ENCODE data around the gene OR2G2.

The OR2G2 gene, protein sequence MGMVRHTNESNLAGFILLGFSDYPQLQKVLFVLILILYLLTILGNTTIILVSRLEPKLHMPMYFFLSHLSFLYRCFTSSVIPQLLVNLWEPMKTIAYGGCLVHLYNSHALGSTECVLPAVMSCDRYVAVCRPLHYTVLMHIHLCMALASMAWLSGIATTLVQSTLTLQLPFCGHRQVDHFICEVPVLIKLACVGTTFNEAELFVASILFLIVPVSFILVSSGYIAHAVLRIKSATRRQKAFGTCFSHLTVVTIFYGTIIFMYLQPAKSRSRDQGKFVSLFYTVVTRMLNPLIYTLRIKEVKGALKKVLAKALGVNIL

DNA sequence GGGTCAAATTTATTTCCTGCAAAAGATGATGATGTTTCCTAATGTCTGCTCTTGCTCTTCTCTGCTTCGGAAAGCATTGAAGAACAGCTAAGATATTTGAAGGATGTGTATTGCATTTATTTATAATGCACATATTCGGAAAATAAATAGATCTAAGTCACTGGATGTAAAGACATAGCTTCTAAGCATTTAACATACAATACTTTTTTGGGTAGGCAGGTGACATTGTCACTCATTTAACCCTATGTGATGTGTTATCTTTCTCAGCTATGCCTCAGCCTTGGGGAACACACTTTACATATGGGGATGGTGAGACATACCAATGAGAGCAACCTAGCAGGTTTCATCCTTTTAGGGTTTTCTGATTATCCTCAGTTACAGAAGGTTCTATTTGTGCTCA, at the start of gene OR2G2:
Gene OR2G2 (plus strand): TSS at position 301 of the 400 bp plus-strand sequence. CDS start 0 bp downstream, at position 301.
- in situ Hi-C loops (cut with MboI; ENCODE audit: low sequenced_read_pairs), result no loop called here
- no peak for DNase-seq (ENCODE audit: low spot score in 2 of 2)
- H3K36me3 ChIP-seq (replicated peaks), result no peaks in the 10 kb centered on the region
- no peaks in the 10 kb centered on the region for H3K4me1 ChIP-seq
- no peak within 1 kb of the TSS for H3K4me3 ChIP-seq
- no peaks in the 10 kb centered on the region for H3K9me3 ChIP-seq
- H3K27me3 ChIP-seq (ENCODE audit: low read depth), result no peaks in the 10 kb centered on the region

DNA sequence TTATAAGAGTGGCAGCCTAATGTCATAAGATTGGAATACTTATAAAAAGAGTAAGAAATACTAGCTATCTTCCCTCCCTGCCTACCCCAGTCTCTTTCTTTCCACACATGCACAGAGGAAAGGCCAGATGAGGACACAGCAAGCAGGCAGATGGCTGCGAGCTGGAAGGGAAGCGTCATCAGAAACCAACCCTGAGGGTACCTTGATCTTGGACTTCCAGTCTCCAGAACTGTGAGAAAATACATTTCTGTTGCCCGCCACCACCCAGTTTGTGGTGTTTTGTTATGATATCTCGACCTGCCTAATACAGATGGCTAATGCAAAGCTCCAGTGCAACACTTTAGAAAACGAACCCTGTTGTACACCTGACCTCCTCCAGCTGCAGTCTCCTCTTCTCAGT, 49.6 kb upstream of the OR2G2 start:
- Histone ChIP-seq H3K27me3 (ENCODE audit: low read depth) (no peaks in the 10 kb centered on the region), H3K4me3 (no peak overlapping the region), H3K4me1 (no peaks in the 10 kb centered on the region), H3K36me3 (replicated peaks) (no peaks in the 10 kb centered on the region), H3K9me3 (no peaks in the 10 kb centered on the region)
- in situ Hi-C loops (cut with MboI; ENCODE audit: low sequenced_read_pairs), result no loop called here
- DNase-seq (ENCODE audit: low spot score in 2 of 2), result no peak

DNA sequence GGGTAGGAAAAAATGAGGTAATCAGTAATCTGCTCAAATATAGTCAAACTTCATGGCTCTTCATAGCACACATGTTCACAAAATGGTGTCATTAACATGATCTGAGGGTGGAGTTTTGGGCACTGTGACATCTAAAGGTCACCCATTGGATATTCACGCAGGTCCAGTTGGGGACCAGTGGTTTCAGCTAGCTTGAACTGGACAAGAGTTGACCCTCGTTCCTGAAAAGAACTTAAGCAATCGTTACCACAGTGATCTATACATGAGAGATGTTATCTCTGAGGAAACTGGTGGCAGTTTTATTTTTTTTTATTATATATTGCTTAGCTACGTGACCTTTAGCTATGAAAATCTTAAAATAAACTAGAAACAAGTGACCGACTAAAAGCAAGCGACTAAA, 48.9 kb upstream of the OR2G2 start:
- Histone ChIP-seq H3K36me3 (replicated peaks) (no peaks in the 10 kb centered on the region), H3K9me3 (no peaks in the 10 kb centered on the region), H3K4me3 (no peak overlapping the region), H3K27me3 (ENCODE audit: low read depth) (no peaks in the 10 kb centered on the region), H3K4me1 (no peaks in the 10 kb centered on the region)
- in situ Hi-C loops (cut with MboI; ENCODE audit: low sequenced_read_pairs), result no loop called here
- DNase-seq (ENCODE audit: low spot score in 2 of 2), result no peak

DNA sequence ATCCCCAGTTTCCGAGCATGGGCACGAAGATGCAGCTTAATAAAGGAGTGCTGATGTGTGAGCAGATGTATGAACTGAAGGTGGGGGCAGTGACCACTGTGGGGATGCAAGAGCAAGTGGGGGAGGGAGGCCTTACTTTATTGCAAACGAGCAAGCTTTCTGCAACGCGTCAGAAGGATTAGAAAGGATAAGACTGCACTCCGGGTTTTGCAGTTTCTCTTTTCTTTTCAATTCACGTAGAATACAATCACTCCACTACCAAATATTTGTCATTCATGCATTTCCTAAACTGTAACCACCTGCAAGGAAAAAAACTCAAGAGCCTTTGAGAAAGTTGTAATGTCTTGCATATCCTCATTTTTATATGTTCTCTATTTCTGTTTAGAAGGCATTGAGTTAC, 47.6 kb upstream of the OR2G2 start:
- Histone ChIP-seq H3K4me3 (no peak overlapping the region), H3K27me3 (ENCODE audit: low read depth) (no peaks in the 10 kb centered on the region), H3K9me3 (no peaks in the 10 kb centered on the region), H3K36me3 (replicated peaks) (no peaks in the 10 kb centered on the region), H3K4me1 (no peaks in the 10 kb centered on the region)
- in situ Hi-C loops (cut with MboI; ENCODE audit: low sequenced_read_pairs), result no loop called here
- DNase-seq (ENCODE audit: low spot score in 2 of 2), result no peak

DNA sequence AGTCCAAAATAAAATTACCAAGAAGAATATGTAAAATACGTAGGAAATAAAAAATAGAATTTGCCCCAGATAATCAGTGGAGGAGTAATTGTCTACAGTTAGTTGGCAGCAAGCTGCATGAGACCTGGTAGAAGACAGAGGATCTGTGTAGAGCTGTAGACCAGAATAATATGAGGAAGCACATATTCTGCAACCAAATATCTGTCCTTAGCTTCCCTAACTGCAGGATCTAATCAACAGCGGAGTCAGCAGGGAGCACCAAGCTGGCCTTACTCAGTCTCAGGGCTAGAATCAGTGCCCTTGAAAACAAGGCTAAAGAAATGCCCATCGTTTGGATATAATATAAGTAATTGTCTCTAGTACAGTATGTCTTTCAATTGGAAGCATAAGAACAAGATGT, 45.3 kb upstream of the OR2G2 start:
- H3K4me3 ChIP-seq, result no peak overlapping the region
- H3K4me1 ChIP-seq, result no peaks in the 10 kb centered on the region
- in situ Hi-C loops (cut with MboI; ENCODE audit: low sequenced_read_pairs), result no loop called here
- no peak for DNase-seq (ENCODE audit: low spot score in 2 of 2)
- H3K36me3 ChIP-seq (replicated peaks), result no peaks in the 10 kb centered on the region
- no peaks in the 10 kb centered on the region for H3K9me3 ChIP-seq
- H3K27me3 ChIP-seq (ENCODE audit: low read depth), result no peaks in the 10 kb centered on the region

DNA sequence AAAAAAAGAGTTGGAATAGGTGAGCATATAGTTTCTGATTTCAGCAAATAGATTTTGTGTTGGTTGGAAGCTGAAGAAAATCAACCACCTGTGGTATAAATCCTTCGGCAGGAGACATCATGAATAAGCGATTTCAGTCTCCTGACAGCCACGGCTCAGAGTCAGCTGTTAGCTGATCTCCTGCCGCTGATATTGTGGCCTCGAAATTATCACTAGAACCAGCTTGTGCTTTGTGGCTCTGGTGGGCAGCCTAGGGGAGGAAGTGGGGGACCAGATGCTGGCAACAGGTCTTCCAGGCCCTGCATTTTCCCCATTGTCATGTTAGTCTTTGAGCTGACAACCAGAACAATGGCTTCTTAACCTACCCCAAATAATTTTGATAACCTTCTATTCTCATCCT, 40.1 kb upstream of the OR2G2 start:
- Histone ChIP-seq H3K4me3 (no peak overlapping the region), H3K36me3 (replicated peaks) (no peaks in the 10 kb centered on the region), H3K9me3 (no peaks in the 10 kb centered on the region), H3K27me3 (ENCODE audit: low read depth) (no peaks in the 10 kb centered on the region), H3K4me1 (no peaks in the 10 kb centered on the region)
- in situ Hi-C loops (cut with MboI; ENCODE audit: low sequenced_read_pairs), result no loop called here
- no peak for DNase-seq (ENCODE audit: low spot score in 2 of 2)

DNA sequence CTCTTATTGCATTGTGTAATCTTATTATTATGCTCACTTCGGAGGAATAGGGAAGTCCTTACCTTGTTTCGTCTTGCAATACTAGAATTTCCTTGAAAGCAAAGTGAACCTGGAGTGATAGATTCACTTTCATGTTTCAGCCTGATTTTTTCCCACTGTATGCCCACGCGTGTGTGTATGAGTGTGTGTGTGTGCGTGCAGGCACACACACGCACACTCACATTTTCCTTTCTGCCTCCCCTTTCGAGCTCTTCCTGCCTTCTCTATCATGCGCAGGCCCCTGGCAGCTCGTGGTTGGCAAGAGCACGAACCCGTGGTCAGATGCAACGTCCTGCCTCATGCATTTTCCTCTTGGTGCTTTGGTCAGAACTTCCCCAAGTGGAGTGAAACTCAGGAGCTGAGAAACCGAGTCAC, 39.4 kb upstream of the OR2G2 start, which contains the start of gene GCSAML:
Gene GCSAML (plus strand): TSS at position 366 of the 414 bp plus-strand sequence. CDS start 58 bp downstream, outside the sequence.
- Histone ChIP-seq H3K4me3 (no peak within 1 kb of the TSS), H3K27me3 (ENCODE audit: low read depth) (no peaks in the 10 kb centered on the region), H3K9me3 (no peaks in the 10 kb centered on the region), H3K36me3 (replicated peaks) (no peaks in the 10 kb centered on the region), H3K4me1 (no peaks in the 10 kb centered on the region)
- in situ Hi-C loops (cut with MboI; ENCODE audit: low sequenced_read_pairs), result no loop called here
- DNase-seq (ENCODE audit: low spot score in 2 of 2), result no peak

DNA sequence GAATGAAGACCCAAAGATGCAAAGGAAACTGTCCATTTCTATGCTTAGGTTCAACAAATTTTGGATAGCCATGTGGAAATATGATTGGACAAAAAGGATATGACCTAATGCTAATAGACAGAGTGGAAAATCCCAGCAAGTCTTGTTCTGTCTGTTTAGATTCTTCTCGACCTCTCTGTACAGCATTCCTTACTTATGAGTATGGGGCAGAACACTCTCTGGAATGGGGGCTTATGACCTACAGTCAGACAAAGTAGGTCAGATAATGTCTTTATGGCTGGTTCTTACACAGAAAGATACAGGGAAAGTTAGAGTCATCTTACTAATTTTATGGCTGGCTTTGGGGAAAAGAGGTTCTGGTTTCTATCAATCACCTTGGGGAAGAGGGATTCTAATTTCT, 36.4 kb upstream of the OR2G2 start:
- Histone ChIP-seq H3K4me3 (no peak overlapping the region), H3K9me3 (no peaks in the 10 kb centered on the region), H3K27me3 (ENCODE audit: low read depth) (no peaks in the 10 kb centered on the region), H3K36me3 (replicated peaks) (no peaks in the 10 kb centered on the region), H3K4me1 (no peaks in the 10 kb centered on the region)
- in situ Hi-C loops (cut with MboI; ENCODE audit: low sequenced_read_pairs), result no loop called here
- no peak for DNase-seq (ENCODE audit: low spot score in 2 of 2)

DNA sequence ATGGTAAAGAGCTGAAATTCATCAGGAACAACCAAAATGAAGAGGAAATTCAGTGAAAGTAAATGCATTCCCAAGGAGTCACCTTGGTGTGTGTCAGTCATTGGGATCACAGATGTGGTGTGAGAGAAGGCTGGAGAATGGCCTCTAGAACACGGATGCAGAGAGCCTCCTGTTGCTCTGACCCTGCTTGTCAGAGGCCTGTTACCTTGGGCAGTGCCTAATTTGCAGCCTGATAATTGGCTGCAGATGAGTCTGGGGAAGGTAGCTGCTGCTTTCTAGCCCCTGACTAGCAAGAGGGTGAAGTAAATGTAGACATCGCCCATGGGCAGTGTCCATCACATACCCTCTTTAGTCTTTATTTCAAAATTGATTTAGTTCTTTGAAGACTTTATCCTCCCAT, 35.9 kb upstream of the OR2G2 start:
- H3K9me3 ChIP-seq, result no peaks in the 10 kb centered on the region
- H3K4me3 ChIP-seq, result no peak overlapping the region
- no peaks in the 10 kb centered on the region for H3K27me3 ChIP-seq (ENCODE audit: low read depth)
- H3K4me1 ChIP-seq, result no peaks in the 10 kb centered on the region
- no peak for DNase-seq (ENCODE audit: low spot score in 2 of 2)
- in situ Hi-C loops (cut with MboI; ENCODE audit: low sequenced_read_pairs), result no loop called here
- no peaks in the 10 kb centered on the region for H3K36me3 ChIP-seq (replicated peaks)

DNA sequence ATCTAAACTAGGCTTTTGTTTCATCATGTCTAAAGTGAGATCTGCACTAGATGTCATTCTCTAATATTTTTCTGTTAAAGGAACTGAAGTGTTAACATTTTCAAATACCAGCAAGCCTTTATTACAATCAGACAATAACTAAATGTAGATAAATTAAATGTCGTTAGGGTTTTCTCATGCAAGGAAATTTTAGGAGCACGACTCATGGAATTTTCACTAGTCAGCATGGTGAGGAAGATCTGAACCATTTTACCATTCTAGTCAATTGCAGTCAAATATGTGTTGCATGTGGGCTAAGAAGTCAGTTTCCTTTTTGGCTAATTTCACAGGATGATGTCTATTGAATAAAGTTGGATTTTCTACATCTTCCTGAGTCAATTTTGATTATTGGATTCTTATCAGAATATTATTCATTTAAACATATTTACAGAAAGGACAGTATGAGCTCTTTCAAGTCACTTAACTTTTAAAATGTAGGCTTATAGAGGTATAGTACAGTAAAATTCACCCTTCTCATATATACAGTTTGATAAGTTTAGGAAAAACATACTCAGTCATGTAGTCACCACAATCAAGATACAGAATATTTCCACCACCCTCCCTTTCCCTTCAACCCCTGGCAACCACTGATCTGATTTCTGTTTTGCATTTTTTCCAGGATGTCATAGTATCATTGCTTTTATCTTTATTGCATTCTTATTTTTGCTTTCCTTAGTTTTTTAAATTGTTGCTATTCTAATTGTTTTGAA, 30.1 kb upstream of the OR2G2 start:
- H3K4me1 ChIP-seq, result no peaks in the 10 kb centered on the region
- no peak overlapping the region for H3K4me3 ChIP-seq
- no peak for DNase-seq (ENCODE audit: low spot score in 2 of 2)
- H3K27me3 ChIP-seq (ENCODE audit: low read depth), result no peaks in the 10 kb centered on the region
- H3K9me3 ChIP-seq, result no peaks in the 10 kb centered on the region
- no peaks in the 10 kb centered on the region for H3K36me3 ChIP-seq (replicated peaks)
- in situ Hi-C loops (cut with MboI; ENCODE audit: low sequenced_read_pairs), result no loop called here

DNA sequence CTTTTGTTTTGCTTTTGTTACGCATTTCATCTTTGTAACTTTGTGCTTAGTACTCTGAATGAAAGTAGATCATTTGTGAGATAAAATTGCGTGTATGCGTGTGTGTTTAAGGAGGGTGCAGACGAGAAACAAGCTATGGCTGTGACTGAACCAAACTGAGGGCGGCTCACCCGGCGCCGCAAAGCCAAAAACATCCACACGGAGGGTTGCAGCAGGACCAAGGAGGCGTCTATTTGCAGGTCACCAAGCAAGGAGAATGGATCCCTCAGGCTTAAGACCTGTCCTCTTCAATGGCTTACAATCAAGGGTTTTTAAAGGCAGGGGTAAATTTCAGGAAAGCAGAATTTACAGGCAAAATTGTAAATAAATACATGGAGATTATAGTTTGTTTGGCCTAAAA, 26.4 kb upstream of the OR2G2 start:
- no peaks in the 10 kb centered on the region for H3K36me3 ChIP-seq (replicated peaks)
- H3K27me3 ChIP-seq (ENCODE audit: low read depth), result no peaks in the 10 kb centered on the region
- H3K4me3 ChIP-seq, result no peak overlapping the region
- H3K4me1 ChIP-seq, result no peaks in the 10 kb centered on the region
- H3K9me3 ChIP-seq, result no peaks in the 10 kb centered on the region
- in situ Hi-C loops (cut with MboI; ENCODE audit: low sequenced_read_pairs), result no loop called here
- no peak for DNase-seq (ENCODE audit: low spot score in 2 of 2)

DNA sequence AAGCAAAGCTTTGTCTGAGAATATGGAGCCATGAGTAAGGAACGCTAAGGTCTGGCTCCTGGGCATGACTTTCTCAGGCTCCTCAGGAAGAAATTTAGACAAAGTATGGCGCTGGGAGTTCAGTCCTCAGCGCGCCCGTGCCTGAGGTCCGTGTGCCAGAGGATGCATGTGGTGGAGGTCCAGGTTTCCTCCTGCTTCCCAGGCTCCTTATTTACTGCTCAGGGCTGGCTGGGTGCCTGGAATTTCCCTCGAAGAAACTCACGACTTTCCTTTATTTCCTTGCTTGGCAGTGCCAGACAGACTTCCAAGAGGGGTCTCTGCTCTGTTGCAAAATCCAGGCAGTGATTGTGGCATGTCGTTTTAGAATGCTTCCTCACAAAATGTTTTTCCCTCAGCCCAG, 26.0 kb upstream of the OR2G2 start:
- DNase-seq (ENCODE audit: low spot score in 2 of 2), result no peak
- Histone ChIP-seq H3K4me1 (no peaks in the 10 kb centered on the region), H3K36me3 (replicated peaks) (no peaks in the 10 kb centered on the region), H3K9me3 (no peaks in the 10 kb centered on the region), H3K27me3 (ENCODE audit: low read depth) (no peaks in the 10 kb centered on the region), H3K4me3 (no peak overlapping the region)
- in situ Hi-C loops (cut with MboI; ENCODE audit: low sequenced_read_pairs), result no loop called here

DNA sequence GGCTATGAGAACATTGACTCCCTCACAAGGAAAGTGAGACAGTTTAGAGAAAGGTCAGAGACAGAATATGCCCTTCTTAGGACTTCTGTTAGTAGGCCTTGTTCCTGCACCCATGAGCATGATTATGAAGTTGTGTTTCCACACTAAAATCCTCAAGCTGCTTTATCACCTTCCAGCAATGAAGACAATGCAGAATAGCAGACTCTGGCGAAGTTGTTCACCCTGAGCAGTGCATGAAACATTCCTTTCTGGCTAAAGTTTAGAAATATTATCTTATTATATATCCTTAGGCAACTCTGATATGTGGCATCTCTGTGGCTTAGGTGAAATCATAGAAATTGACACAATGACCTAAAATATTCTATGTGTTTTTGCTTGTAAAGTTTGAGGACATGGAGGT, 13.9 kb upstream of the OR2G2 start:
- Histone ChIP-seq H3K27me3 (ENCODE audit: low read depth) (no peaks in the 10 kb centered on the region), H3K4me3 (no peak overlapping the region), H3K9me3 (no peaks in the 10 kb centered on the region), H3K36me3 (replicated peaks) (no peaks in the 10 kb centered on the region), H3K4me1 (no peaks in the 10 kb centered on the region)
- in situ Hi-C loops (cut with MboI; ENCODE audit: low sequenced_read_pairs), result no loop called here
- DNase-seq (ENCODE audit: low spot score in 2 of 2), result no peak

DNA sequence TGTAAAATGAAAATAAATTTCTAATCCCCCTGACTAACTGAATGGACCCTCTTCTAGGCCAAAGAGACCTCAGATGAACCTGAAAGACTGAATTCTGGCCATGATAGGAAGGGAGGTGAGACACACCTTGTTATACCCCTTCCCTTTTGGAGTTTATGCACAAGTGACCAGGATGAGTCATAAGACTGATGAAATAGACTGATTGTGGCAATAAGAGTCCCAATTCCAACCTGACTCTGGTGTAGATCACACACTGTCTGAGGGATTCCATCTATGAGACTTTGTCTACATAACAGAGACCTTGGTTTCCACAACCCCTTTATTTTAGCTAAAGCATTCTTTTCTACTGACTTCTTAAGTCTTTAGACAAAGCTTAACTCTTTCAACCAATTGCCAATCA, 13.5 kb upstream of the OR2G2 start:
- H3K27me3 ChIP-seq (ENCODE audit: low read depth), result no peaks in the 10 kb centered on the region
- no peak for DNase-seq (ENCODE audit: low spot score in 2 of 2)
- no peaks in the 10 kb centered on the region for H3K36me3 ChIP-seq (replicated peaks)
- no peak overlapping the region for H3K4me3 ChIP-seq
- in situ Hi-C loops (cut with MboI; ENCODE audit: low sequenced_read_pairs), result no loop called here
- no peaks in the 10 kb centered on the region for H3K4me1 ChIP-seq
- no peaks in the 10 kb centered on the region for H3K9me3 ChIP-seq
